Endothelial cell of umbilical vein (primary cell): Measurements from ENCODE around the gene BRMS1. TPM values are rescaled to one million over a fixed set of nuclear protein-coding genes. Genes with fewer than 3 reads are reported as not detected.

ENCODE experiments used
- BruUV-seq: library from RNA; stranded (reverse); fragments of 400-500 nt; replicated peaks from 2 replicates; lab custom pipeline; 2021; lab: Mats Ljungman, UMichigan
- CTCF ChIA-PET: fragments of 300-600, 350-600 bp; sonication (Branson Sonifier 250); formaldehyde crosslinking; loops from one replicate; lab custom pipeline; 2021; ENCODE audit warnings: antibody characterized with exemption, inconsistent platforms; lab: Charles Lee
- POLR2A ChIA-PET: fragments of 300-600, 350-600 bp; sonication (Branson Sonifier 250); formaldehyde crosslinking; loops from one replicate; lab custom pipeline; 2021; ENCODE audit warnings: antibody characterized with exemption, inconsistent platforms; lab: Charles Lee
- DNase-seq: peaks from one replicate; pipeline ENCODE4 v3.0.0-alpha.2; 2011; ENCODE audit warnings: low read depth, low spot score
- FAIRE-seq: peaks from 2 replicates; lab custom pipeline; 2011; peaks lifted over from hg19 to GRCh38; lab: Jason Lieb, UNC
- H2AFZ ChIP-seq: 2 replicates; pipeline ENCODE4 v1.6.0; 2012; ENCODE audit warnings: low read depth, low read length, control low read depth, inconsistent platforms
- H3K27ac ChIP-seq: 2 replicates; pipeline ENCODE4 v1.5.1; 2011; ENCODE audit warnings: low read depth, mild to moderate bottlenecking, control low read depth, low read length, moderate library complexity; ENCODE audit not compliant: insufficient read depth
- H3K27me3 ChIP-seq, 2 experiments: 2 replicates each; pipeline versions ENCODE4 v1.6.0 to v1.6.1; 2011; ENCODE audit warnings: low read length in 2 of 2, mixed read lengths in 1 of 2; ENCODE audit not compliant: control insufficient read depth in 2 of 2, insufficient read depth in 2 of 2
- H3K36me3 ChIP-seq, 2 experiments: 2 replicates in 1 of 2; 3 replicates in 1 of 2; pipeline ENCODE4 v1.5.1; 2011; ENCODE audit warnings: low read length in 2 of 2, mild to moderate bottlenecking in 1 of 2, moderate library complexity in 1 of 2; ENCODE audit not compliant: control insufficient read depth in 2 of 2, insufficient read depth in 2 of 2; ENCODE audit errors: extremely low read depth in 1 of 2
- H3K4me1 ChIP-seq: 3 replicates; pipeline ENCODE4 v1.5.1; 2011; ENCODE audit warnings: mild to moderate bottlenecking, low read length; ENCODE audit not compliant: control insufficient read depth, insufficient read depth; ENCODE audit errors: extremely low read depth
- H3K4me2 ChIP-seq: 2 replicates; pipeline ENCODE4 v1.6.1; 2011; ENCODE audit warnings: low read length, control low read depth, mixed read lengths; ENCODE audit not compliant: insufficient read depth
- H3K4me3 ChIP-seq, 3 experiments: fragments of 200-600 bp in 1 of 3; sonication (generic), shearing (Covaris generic) in 1 of 3; replicated peaks in 1 of 3; 2 replicates each; pipeline ENCODE4 v1.5.1; 2011 to 2016; ENCODE audit warnings: control low read depth in 3 of 3, low read length in 3 of 3, mild to moderate bottlenecking in 2 of 3, inconsistent platforms in 1 of 3, low read depth in 1 of 3, moderate library complexity in 1 of 3; ENCODE audit not compliant: insufficient read depth in 1 of 3
- H3K79me2 ChIP-seq: 2 replicates; pipeline ENCODE4 v1.6.0; 2012; ENCODE audit warnings: low read length, inconsistent platforms; ENCODE audit not compliant: control insufficient read depth, insufficient read depth
- H3K9ac ChIP-seq: replicated peaks from 2 replicates; pipeline ENCODE3; 2011; ENCODE audit warnings: low read length, control low read depth; ENCODE audit not compliant: insufficient read depth; ENCODE audit errors: extremely low read depth
- H3K9me1 ChIP-seq: replicated peaks from 3 replicates; pipeline ENCODE4 v1.6.0; 2011; ENCODE audit warnings: mild to moderate bottlenecking, low read length; ENCODE audit not compliant: control insufficient read depth, insufficient read depth; ENCODE audit errors: extremely low read depth
- H3K9me3 ChIP-seq: replicated peaks from 2 replicates; pipeline ENCODE4 v1.5.1; 2012; ENCODE audit warnings: low read length, inconsistent platforms; ENCODE audit not compliant: control insufficient read depth, insufficient read depth
- H4K20me1 ChIP-seq: replicated peaks from 2 replicates; pipeline ENCODE3; 2011; ENCODE audit warnings: mild to moderate bottlenecking, low read length; ENCODE audit not compliant: control insufficient read depth, insufficient read depth; ENCODE audit errors: extremely low read depth
- EZH2 ChIP-seq: IDR thresholded peaks from 2 replicates; pipeline ENCODE4 v1.6.1; 2012; ENCODE audit warnings: borderline replicate concordance, low read depth, mild to moderate bottlenecking, moderate library complexity, low read length, inconsistent platforms; ENCODE audit not compliant: severe bottlenecking
- FOS ChIP-seq: IDR thresholded peaks from 2 replicates; pipeline ENCODE4 v1.6.1; 2011; ENCODE audit warnings: mild to moderate bottlenecking, low read length, moderate library complexity, borderline replicate concordance; ENCODE audit not compliant: insufficient read depth
- GATA2 ChIP-seq: IDR thresholded peaks from 2 replicates; pipeline ENCODE4 v1.7.0; 2011; ENCODE audit warnings: low read depth, mild to moderate bottlenecking, moderate library complexity, mixed read lengths, low read length; ENCODE audit not compliant: insufficient read length, insufficient read depth
- JUN ChIP-seq: IDR thresholded peaks from 2 replicates; pipeline ENCODE4 v1.6.1; 2011; ENCODE audit warnings: borderline replicate concordance, low read depth; ENCODE audit not compliant: insufficient read length, insufficient read depth
- MYC ChIP-seq: IDR thresholded peaks from one replicate; pipeline ENCODE4 v1.6.1; 2011; ENCODE audit warnings: mild to moderate bottlenecking, low read depth, low read length
- POLR2A ChIP-seq: IDR thresholded peaks from 2 replicates; pipeline ENCODE4 v1.6.1; 2012; ENCODE audit warnings: low read depth, mild to moderate bottlenecking, control low read depth, low read length
- POLR2AphosphoS5 ChIP-seq: IDR thresholded peaks from 2 replicates; pipeline ENCODE4 v1.6.1; 2012; ENCODE audit warnings: low read depth, mild to moderate bottlenecking, control low read depth, low read length, moderate library complexity; ENCODE audit not compliant: insufficient read depth
- dilution Hi-C: fragments of 300-500 bp; cut with MboI; formaldehyde crosslinking; loops from one replicate; pipeline ENCODE4 v1.15.0; 2019; ENCODE audit warnings: low sequenced_read_pairs; ENCODE audit not compliant: extremely low pct_ligation_motif_present
- intact Hi-C: fragments of 100-400 bp; cut with micrococcal nuclease; formaldehyde crosslinking; loops from one replicate; pipeline ENCODE4 v1.10.0; 2022
- polyA plus RNA-seq, 4 experiments: library from polyadenylated mRNA; depleted of rRNA in 3 of 4; stranded (reverse) in 3 of 4; unstranded in 1 of 4; fragments of >200 nt; gene quantifications; 2 replicates each; pipeline versions ENCODE4 v1.2.1 to v1.2.3, GENCODE V29; 2011 to 2012; ENCODE audit warnings: missing spikeins in 1 of 4
- total RNA-seq: library from RNA; stranded (reverse); gene quantifications from 2 replicates; pipeline ENCODE4 v1.2.3, GENCODE V29; 2021
- TF ChIP-seq, protein P1 (sequence below): IDR thresholded peaks from 2 replicates; pipeline ENCODE4 v1.6.1; 2011; ENCODE audit not compliant: insufficient read depth, insufficient read length
- TF ChIP-seq, protein P2 (sequence below), 2 donors: IDR thresholded peaks; 1 replicate in 1 of 2; 2 replicates in 1 of 2; pipeline ENCODE4 v1.5.1; 2011; ENCODE audit warnings: low read length in 2 of 2, mild to moderate bottlenecking in 2 of 2, moderate library complexity in 2 of 2, control low read depth in 1 of 2, inconsistent platforms in 1 of 2, low read depth in 1 of 2; ENCODE audit not compliant: insufficient read depth in 1 of 2; ENCODE audit errors: extremely low read depth in 1 of 2

The BRMS1 gene
- total and polyA plus RNA-seq, 2 donors (not counting 3 experiments of a cell fraction or from before 2014, with no cell fraction given) = 51.4 to 53.1 TPM

DNA sequence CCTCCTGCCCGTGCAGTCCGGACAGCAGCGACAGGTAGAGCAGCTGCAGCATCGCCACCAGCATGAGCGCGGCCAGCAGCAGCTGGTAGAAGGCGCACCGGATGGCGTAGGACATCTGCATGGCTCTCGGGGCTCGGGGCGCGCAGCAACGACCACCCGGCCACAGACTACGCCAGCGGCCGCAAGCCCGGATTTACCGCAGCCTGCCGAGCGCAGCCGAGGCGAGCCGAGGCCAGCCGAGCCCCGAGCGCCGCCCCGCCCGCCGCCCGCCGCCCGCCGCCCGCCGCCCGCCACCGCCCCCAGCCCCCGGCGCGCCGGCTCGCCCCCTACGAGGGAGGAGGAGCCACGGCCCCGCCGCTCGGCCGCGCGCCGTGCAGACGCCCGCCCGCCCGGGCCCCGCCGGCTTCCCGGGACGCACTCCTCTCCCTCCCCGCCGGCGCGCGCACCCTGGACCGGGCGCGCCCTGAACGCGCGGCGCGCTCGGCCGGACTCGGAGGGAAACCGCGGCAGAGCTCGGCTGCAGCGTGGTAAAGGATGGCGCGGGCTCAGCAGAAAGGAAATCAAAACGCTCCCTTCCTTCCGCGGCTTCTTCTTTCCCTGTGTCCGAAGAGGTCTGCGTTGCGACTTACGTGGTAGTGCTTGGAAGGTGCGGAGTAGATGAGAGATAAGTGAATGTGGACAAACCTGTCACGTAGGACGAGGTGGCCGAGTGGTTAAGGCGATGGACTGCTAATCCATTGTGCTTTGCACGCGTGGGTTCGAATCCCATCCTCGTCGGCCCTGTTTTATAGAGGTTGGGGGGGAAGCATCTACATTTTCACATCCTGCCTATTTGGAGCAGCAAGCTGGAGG is 2.7 kb upstream of the BRMS1 start, which contains the start of gene B4GAT1:
TSS of gene B4GAT1 (minus strand) at position 205 of the 852 bp plus-strand sequence. CDS start at position 121, 84 bp downstream.
- Histone ChIP-seq H3K9me3 (no peaks in the 10 kb centered on the region), H3K9me1 (no peaks in the 10 kb centered on the region), H3K27ac (no peak within 1 kb of the TSS), H3K9ac (peak within 1 kb of the TSS; percentile 7), H3K4me1 (peaks cover 14% of the 10 kb centered on the region), H4K20me1 (no peaks in the 10 kb centered on the region), H3K4me3 (peak within 1 kb of the TSS; percentile 6 to 87 (median 45)), H3K4me2 (peak within 1 kb of the TSS; percentile 12), H3K79me2 (peaks cover 19% of the 10 kb centered on the region), H3K36me3 (no peaks in the 10 kb centered on the region), H2AFZ (peak within 1 kb of the TSS; percentile 51), H3K27me3 (no peaks in the 10 kb centered on the region)
- dilution Hi-C loops (no loop called here), intact Hi-C loops (no loop called here)
- POLR2A ChIA-PET = no interaction called here
- no TSS peak for BruUV-seq
- TF ChIP-seq EZH2 (no peak), GATA2 (peak; percentile 37), FOS (no peak), POLR2A (no peak), MYC (peak; percentile 62), POLR2AphosphoS5 (peak; percentile 63), JUN (no peak)
- TF ChIP-seq, protein P1, sequence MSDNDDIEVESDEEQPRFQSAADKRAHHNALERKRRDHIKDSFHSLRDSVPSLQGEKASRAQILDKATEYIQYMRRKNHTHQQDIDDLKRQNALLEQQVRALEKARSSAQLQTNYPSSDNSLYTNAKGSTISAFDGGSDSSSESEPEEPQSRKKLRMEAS = peak; percentile 18
- TF ChIP-seq, protein P2, sequence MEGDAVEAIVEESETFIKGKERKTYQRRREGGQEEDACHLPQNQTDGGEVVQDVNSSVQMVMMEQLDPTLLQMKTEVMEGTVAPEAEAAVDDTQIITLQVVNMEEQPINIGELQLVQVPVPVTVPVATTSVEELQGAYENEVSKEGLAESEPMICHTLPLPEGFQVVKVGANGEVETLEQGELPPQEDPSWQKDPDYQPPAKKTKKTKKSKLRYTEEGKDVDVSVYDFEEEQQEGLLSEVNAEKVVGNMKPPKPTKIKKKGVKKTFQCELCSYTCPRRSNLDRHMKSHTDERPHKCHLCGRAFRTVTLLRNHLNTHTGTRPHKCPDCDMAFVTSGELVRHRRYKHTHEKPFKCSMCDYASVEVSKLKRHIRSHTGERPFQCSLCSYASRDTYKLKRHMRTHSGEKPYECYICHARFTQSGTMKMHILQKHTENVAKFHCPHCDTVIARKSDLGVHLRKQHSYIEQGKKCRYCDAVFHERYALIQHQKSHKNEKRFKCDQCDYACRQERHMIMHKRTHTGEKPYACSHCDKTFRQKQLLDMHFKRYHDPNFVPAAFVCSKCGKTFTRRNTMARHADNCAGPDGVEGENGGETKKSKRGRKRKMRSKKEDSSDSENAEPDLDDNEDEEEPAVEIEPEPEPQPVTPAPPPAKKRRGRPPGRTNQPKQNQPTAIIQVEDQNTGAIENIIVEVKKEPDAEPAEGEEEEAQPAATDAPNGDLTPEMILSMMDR (IDR thresholded peaks at IDR 0.05; ENCODE audit: extremely low read depth in 1 of 2, insufficient read depth in 1 of 2, low read depth in 1 of 2, low read length in 2 of 2) = no peak
- CTCF ChIA-PET = interaction anchor here (0.6 to 1.5 kb wide), 5 partner anchors 16 to 39 kb away, joined by 3 to 7 read pairs (median 4); no protein-coding TSS in a partner anchor
- FAIRE-seq = peak; percentile 77
- peak; percentile 96 for DNase-seq
